AG08396 (cell line): ENCODE measurements around the gene NPDC1.

Experiments
- DNase-seq: peaks from one replicate; pipeline ENCODE4 v3.0.0; 2012; ENCODE audit warnings: low spot score, mixed read lengths

The NPDC1 gene

GRCh38 chr9:137026384-137026783 lies 19.6 kb downstream of the NPDC1 start:
- DNase-seq, result no peak

DNA sequence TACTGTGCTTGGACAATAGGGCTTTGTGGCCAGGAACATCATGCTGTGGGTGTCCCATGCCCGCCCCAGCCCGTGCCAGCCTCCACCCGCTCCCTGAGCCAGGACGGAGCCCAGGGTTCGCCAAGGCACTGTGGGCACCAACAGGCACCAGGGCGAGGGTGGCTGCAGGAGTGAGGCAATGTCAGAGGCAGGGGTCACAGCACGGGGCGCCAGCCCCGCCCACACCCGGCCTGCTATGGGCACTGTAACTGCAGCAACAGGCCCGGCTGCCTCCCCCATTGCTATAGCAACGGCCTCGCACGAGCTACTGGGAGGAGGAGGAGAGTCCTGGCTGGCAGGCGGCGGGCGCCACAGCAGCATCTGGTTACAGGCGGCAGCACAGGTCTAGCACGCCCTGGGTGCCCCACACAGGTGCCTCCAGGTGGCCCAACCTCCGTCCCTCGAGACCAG lies 20.4 kb downstream of the NPDC1 start:
- no peak for DNase-seq

- no peak for DNase-seq
Observed at GRCh38 chr9:137023583-137023991, 22.4 kb downstream of the NPDC1 start.

DNA sequence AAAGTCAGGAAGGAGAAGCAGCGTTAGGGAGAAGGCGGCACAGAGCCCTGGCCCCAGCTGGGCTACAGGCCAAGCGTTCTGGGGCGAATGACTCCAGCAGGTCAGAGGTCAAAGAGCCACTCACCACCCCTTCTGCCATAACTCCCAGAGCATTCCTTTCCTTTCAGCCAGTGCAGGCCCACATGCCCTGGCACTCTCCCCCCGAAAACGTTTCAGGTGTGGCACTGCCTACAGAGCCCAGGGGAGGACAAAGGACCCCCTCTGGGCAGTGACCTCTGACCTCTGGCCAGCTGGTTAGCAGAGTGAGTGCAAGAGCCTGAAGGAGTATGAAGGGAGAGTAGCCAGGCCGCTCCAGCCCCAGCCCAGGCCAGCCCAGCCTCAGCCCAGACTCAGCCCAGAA lies 22.8 kb downstream of the NPDC1 start:
- DNase-seq, result no peak

GRCh38 chr9:137022662-137023008 lies 23.3 kb downstream of the NPDC1 start:
- DNase-seq, result no peak

- DNase-seq, result peak; percentile 84
Observed at GRCh38 chr9:137021979-137022661, 23.9 kb downstream of the NPDC1 start.

GRCh38 chr9:137021568-137021978 lies 24.4 kb downstream of the NPDC1 start:
- DNase-seq, result no peak

- no peak for DNase-seq
Observed at GRCh38 chr9:137020771-137021567, 25.0 kb downstream of the NPDC1 start.

GRCh38 chr9:137019891-137020683 lies 25.9 kb downstream of the NPDC1 start:
- no peak for DNase-seq

DNA sequence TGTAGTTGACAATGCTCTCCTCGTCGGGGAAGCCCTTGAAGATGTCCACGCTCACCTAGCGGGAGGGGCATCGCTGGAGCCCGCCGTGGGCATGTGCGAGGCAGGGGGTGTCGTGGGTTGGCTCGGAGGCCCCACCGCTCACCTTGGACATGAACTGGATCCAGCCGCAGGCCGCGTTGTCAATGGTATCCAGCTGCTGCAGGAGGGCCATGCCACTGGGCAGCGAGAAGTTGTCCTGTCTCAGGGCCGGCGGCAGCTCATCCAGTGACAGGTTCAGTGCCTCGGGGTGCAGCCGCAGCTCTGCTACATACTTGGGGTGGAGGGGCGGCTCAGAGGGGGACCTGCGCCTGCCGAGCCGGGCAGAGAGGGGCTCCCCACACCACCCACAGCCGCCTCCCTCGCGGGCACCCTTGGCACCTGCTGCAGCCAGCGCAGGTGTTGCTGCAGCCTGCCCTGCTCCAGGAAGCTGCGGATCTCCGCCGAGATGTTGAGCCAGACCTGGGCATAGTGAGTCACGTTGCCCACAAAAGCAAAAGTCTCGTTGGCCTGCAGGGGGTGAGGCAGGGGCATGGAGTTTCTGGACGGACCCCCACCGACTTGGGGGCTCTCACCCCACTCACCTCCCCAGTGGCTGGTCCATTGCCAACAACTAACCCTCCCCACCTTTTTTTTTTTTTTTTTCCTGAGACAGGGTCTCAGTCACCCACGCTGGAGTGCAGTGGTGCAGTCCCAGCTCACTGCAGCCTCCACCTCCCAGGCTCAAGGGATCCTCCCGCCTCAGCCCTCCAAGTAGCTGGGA lies 27.0 kb downstream of the NPDC1 start:
- DNase-seq, result no peak

DNA sequence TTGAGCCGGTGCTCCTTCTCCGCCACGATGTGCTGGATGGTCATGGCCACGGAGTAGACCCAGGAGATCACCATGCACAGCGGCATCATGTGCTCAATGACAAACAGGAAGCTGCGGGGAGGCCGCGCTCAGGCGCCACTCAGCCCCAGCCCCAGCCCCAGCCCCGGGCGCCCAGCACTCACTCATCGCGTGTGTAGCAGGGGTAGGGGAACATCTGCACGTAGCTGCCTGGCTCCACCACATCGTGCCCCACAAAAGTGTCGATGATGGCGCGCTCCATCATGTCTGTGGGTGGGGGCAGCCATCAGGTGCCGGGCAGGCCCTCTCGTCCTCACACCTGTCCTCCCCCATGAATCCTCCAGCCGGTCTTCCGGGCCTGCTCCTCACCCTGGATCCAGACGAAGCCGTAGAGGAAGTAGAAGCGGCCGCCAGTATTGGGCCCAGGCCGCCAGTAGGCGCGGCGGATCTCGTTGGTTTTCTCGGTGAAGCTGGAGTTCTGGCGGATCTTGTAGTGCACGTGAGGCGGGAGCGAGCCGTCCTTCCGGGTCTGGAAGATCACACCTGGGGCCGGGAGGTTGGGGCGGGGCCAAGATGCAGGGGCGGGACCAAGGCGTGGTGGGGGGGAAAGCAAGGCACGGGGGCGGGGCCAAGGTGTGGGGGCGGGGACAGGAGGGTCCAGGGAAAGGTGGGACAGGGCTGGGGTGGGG lies 28.0 kb downstream of the NPDC1 start:
- no peak for DNase-seq

GRCh38 chr9:137017071-137017470 lies 28.9 kb downstream of the NPDC1 start:
- no peak for DNase-seq

GRCh38 chr9:137016436-137016835 lies 29.5 kb downstream of the NPDC1 start:
- DNase-seq, result no peak

GRCh38 chr9:137015976-137016375 lies 30.0 kb downstream of the NPDC1 start:
- DNase-seq, result no peak

- no peak for DNase-seq
Observed at GRCh38 chr9:137015540-137015930, 30.4 kb downstream of the NPDC1 start.

DNA sequence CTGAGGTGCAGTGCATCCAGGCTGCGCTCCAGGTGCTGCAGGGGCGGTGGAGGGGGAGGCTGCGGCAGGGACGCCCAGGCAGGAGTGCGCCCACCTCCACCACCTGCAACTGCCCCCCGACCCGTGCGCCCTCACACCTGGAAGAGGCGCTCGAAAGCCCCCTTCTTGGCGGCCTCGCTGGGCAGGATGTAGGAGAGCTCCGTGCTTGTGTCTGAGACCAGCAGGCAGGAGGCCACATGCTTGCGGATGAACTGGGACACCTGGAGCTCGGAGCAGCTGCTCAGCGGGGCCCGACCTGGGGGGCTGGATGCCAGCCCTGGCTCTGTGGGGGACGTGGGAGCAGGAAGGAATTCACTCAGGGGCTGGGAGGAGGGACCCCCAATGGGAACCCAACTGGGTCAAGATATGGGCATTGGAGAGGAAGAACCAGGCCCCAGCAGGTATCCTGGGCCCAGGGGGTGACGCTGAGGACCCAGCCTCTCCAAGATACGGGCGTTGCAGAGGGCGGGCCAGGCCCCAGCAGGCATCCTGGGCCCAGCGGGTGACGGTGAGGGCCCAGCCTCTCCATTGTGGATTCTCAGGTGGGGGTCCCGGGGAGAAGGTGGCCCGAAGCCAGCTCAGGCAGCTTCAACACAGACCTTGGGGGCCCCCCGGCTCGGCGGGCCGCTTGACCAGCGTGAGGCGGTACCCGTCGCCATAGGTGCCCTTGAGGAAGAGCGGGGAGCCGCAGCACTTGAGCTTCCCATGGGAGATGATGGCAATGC lies 31.0 kb downstream of the NPDC1 start:
- DNase-seq, result no peak

DNA sequence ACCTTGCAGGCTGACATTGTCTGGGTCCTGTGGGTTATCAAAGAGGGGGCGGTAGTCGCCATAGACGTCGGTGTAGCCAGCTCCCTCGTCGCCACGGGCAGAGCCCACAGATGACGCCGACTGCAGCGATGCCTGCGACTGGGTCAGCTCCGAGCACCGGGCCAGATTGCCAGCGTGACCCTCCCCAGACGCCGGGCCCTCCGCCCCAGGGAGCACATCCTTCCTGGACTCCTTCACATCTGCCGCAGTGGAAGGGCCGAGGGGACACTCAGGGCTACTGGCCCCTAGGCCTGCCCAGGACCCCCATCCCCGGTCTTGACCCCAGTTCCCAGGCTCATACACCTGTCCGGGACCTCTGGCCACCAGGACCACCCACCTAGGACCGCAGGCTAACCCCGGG lies 31.8 kb downstream of the NPDC1 start:
- DNase-seq, result no peak

DNA sequence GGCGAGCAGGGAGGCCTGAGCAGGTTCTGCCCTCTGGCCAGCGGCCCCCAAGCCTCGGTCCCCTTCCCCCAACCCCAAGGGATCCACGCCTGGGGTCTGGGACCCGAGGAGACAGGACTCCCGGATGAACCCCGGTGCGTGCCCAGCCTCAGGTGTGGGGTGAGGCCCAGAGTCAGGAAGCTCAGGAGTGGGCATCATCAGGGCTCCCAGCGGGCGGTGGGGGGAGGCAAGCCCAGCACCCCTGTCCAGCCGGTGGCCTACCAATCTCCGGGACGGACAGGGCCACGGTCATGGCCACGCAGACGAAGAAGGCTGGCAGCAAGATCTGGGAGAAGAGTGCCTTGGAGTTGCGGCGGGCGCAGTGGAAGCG lies 32.4 kb downstream of the NPDC1 start:
- DNase-seq, result no peak

GRCh38 chr9:137012694-137013570 lies 33.0 kb downstream of the NPDC1 start:
- no peak for DNase-seq
